Neuron (in vitro differentiated cells): ENCODE results near the gene HS3ST5.

ENCODE experiments used
- H2AFZ ChIP-seq: one replicate; pipeline ENCODE4 v1.6.1; 2013; ENCODE audit warnings: low read depth, mild to moderate bottlenecking, inconsistent platforms, low read length, moderate library complexity
- H3K27me3 ChIP-seq: one replicate; pipeline ENCODE4 v1.6.1; 2013; ENCODE audit warnings: low read length; ENCODE audit not compliant: insufficient read depth
- H3K36me3 ChIP-seq: one replicate; pipeline ENCODE4 v1.6.1; 2013; ENCODE audit warnings: low read length; ENCODE audit not compliant: insufficient read depth
- H3K4me1 ChIP-seq: one replicate; pipeline ENCODE4 v1.6.1; 2013; ENCODE audit warnings: low read length; ENCODE audit not compliant: insufficient read depth
- H3K4me3 ChIP-seq: 2 replicates; pipeline ENCODE4 v1.5.1; 2013; ENCODE audit warnings: mild to moderate bottlenecking, low read length, moderate library complexity
- H3K9me3 ChIP-seq: one replicate; pipeline ENCODE4 v1.6.1; 2013; ENCODE audit warnings: low read length

Gene HS3ST5

GRCh38 chr6:114195027-114195365 lies 147.8 kb downstream of the HS3ST5 start:
- Histone ChIP-seq H3K4me3 (no peak overlapping the region), H2AFZ (no peak overlapping the region), H3K36me3 (no peaks in the 10 kb centered on the region), H3K9me3 (no peaks in the 10 kb centered on the region), H3K4me1 (peaks cover 19% of the 10 kb centered on the region), H3K27me3 (no peaks in the 10 kb centered on the region)

DNA sequence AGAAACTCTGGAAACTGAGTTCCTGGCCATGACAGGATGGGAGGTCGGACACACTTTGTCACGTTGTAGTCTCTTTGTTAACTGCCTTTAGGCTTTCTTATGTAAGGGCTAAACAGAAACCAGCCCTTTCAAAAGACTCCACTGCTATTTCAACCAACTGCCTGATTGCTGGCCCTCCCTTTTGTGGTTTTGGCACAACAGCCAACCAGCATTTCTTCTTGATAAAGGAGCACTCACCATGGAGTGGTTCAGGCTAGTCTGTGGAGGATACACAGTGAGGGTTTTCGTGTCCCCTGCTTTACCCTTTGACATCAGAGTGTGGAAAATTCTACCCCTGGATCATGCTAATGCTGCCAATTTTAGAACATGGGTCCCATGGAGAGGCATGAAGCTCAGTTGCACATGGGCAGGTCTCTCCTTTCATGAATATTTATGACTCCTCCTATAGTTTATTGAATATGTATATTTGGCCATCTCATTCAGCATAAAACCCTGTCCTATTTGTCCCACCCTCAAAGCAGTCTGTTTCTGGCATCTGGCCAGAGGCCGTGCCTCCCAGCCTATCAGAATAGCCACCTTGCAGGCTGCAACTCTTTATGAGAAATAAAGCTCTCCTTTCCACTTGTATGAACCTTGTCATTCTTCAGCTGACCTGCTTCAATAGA lies 148.3 kb downstream of the HS3ST5 start:
- Histone ChIP-seq H3K4me3 (no peak overlapping the region), H2AFZ (no peak overlapping the region), H3K27me3 (no peaks in the 10 kb centered on the region), H3K4me1 (peaks cover 19% of the 10 kb centered on the region), H3K36me3 (no peaks in the 10 kb centered on the region), H3K9me3 (no peaks in the 10 kb centered on the region)

GRCh38 chr6:114187563-114187962 lies 155.3 kb downstream of the HS3ST5 start:
- Histone ChIP-seq H3K4me3 (no peak overlapping the region), H2AFZ (no peak overlapping the region), H3K4me1 (no peaks in the 10 kb centered on the region), H3K27me3 (no peaks in the 10 kb centered on the region), H3K9me3 (no peaks in the 10 kb centered on the region), H3K36me3 (no peaks in the 10 kb centered on the region)

DNA sequence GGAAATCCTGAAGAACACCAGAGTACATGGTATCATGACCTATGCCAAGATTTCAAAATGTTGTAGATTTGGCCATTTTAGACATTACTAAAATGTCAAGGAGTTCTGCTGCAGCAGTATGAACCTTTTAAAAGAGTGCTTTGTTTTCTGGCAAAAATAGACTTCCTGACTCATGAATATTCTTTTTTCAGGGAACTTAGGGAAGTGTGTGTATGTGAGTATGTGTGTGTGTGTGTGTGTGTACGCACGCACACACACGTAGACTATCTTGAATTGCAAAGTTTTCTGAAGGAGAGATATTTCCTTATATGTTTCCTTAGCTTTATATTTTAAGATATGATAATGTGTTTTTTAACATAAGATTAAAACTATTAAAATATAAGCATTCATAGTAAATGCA lies 161.2 kb downstream of the HS3ST5 start:
- no peak overlapping the region for H2AFZ ChIP-seq
- no peaks in the 10 kb centered on the region for H3K36me3 ChIP-seq
- H3K4me1 ChIP-seq, result no peaks in the 10 kb centered on the region
- no peaks in the 10 kb centered on the region for H3K9me3 ChIP-seq
- no peaks in the 10 kb centered on the region for H3K27me3 ChIP-seq
- no peak overlapping the region for H3K4me3 ChIP-seq

GRCh38 chr6:114179411-114179810 lies 163.4 kb downstream of the HS3ST5 start:
- H3K36me3 ChIP-seq, result no peaks in the 10 kb centered on the region
- H3K4me1 ChIP-seq, result no peaks in the 10 kb centered on the region
- no peaks in the 10 kb centered on the region for H3K9me3 ChIP-seq
- H3K4me3 ChIP-seq, result no peak overlapping the region
- no peaks in the 10 kb centered on the region for H3K27me3 ChIP-seq
- no peak overlapping the region for H2AFZ ChIP-seq

DNA sequence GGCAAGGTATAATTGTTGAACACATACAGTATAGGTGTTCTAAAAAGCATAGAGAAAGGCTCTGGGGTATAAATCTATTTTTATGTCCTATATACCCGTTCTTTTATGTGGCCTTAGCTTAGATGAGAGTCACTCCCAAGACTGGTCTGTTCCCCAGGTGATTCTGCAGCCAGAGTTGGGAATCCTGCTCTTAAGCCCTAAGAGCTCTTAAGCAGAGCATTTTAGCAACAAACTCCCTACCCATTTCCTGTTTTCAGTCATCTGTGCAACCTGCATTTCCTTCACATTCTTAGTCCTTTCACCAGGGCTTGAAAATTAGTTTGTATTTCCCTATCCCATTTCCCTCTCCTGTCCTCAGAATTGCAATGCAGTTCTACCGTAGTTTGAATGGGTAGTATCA lies 166.1 kb downstream of the HS3ST5 start:
- no peak overlapping the region for H2AFZ ChIP-seq
- no peaks in the 10 kb centered on the region for H3K27me3 ChIP-seq
- no peaks in the 10 kb centered on the region for H3K36me3 ChIP-seq
- H3K4me3 ChIP-seq, result no peak overlapping the region
- H3K9me3 ChIP-seq, result no peaks in the 10 kb centered on the region
- H3K4me1 ChIP-seq, result no peaks in the 10 kb centered on the region

GRCh38 chr6:114172576-114173260 lies 170.1 kb downstream of the HS3ST5 start:
- Histone ChIP-seq H3K9me3 (no peaks in the 10 kb centered on the region), H3K36me3 (no peaks in the 10 kb centered on the region), H3K4me1 (no peaks in the 10 kb centered on the region), H3K4me3 (no peak overlapping the region), H2AFZ (no peak overlapping the region), H3K27me3 (no peaks in the 10 kb centered on the region)

- H3K4me1 ChIP-seq, result no peaks in the 10 kb centered on the region
- H3K36me3 ChIP-seq, result no peaks in the 10 kb centered on the region
- no peaks in the 10 kb centered on the region for H3K27me3 ChIP-seq
- no peak overlapping the region for H3K4me3 ChIP-seq
- no peaks in the 10 kb centered on the region for H3K9me3 ChIP-seq
- H2AFZ ChIP-seq, result no peak overlapping the region
Measured at GRCh38 chr6:114171473-114171872, 171.3 kb downstream of the HS3ST5 start.

DNA sequence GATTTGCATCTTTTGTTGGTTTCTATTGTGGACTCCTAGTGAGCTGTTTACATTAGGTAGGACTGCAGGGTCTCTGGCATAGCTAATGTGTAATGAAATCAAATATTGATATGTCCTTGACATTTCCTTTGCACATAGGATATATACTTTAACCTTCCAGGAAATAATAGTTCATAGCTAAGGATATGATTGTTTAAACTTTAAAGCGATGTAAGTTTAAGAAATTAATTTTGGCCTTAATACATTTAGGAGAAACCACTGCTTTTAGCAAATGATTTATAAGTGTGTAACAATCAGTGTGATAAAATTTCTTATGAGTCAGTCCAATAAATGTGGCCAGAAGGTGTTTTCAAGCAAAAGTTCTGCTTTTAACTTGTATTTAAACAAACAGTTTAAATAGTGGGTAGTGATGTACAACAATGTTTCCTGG lies 171.8 kb downstream of the HS3ST5 start:
- no peaks in the 10 kb centered on the region for H3K4me1 ChIP-seq
- H3K36me3 ChIP-seq, result no peaks in the 10 kb centered on the region
- H2AFZ ChIP-seq, result no peak overlapping the region
- H3K4me3 ChIP-seq, result no peak overlapping the region
- H3K9me3 ChIP-seq, result no peaks in the 10 kb centered on the region
- no peaks in the 10 kb centered on the region for H3K27me3 ChIP-seq

DNA sequence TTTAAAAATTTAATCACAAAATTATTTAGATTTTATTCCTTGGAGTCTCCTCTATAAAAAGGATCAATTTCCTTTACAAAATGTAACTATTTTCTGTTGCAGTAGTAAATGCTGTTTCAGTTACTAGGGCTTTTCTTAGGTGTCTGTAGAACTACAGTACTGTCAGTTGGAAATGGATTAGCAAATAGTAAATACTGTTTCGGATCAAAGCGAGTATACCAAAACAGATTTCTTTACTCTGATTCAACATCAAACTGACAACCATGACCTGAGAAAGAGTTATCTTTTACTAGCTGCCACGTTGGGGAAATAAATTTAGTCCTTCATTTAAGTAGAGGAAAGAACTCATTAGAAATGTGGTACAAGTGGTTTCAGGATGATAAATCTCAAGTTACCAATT lies 172.5 kb downstream of the HS3ST5 start:
- H2AFZ ChIP-seq, result no peak overlapping the region
- H3K4me1 ChIP-seq, result no peaks in the 10 kb centered on the region
- no peaks in the 10 kb centered on the region for H3K36me3 ChIP-seq
- no peak overlapping the region for H3K4me3 ChIP-seq
- no peaks in the 10 kb centered on the region for H3K9me3 ChIP-seq
- no peaks in the 10 kb centered on the region for H3K27me3 ChIP-seq

DNA sequence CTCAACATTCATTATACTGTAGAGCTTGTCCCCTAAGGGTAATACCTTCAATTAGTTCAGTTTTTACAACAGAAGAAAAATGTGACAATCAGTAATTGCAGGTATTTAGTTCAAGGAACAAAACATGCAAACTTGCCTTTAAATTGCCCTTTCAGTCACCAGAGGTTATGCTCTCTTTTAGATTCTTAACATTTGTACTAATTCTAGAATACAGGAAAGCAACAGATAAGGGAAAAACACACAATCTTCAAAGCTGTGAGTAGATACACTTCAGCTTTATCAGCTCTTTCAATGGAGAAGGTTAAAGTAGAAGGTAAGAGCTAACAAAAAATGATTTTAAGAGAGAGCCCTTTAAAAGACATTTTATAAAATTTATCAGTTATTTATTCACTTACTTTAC lies 173.1 kb downstream of the HS3ST5 start:
- Histone ChIP-seq H3K36me3 (no peaks in the 10 kb centered on the region), H3K27me3 (no peaks in the 10 kb centered on the region), H3K4me1 (no peaks in the 10 kb centered on the region), H2AFZ (no peak overlapping the region), H3K4me3 (no peak overlapping the region), H3K9me3 (no peaks in the 10 kb centered on the region)

GRCh38 chr6:114167583-114168576 lies 174.9 kb downstream of the HS3ST5 start:
- Histone ChIP-seq H3K4me3 (no peak overlapping the region), H3K9me3 (no peaks in the 10 kb centered on the region), H3K36me3 (no peaks in the 10 kb centered on the region), H3K4me1 (no peaks in the 10 kb centered on the region), H2AFZ (no peak overlapping the region), H3K27me3 (no peaks in the 10 kb centered on the region)

DNA sequence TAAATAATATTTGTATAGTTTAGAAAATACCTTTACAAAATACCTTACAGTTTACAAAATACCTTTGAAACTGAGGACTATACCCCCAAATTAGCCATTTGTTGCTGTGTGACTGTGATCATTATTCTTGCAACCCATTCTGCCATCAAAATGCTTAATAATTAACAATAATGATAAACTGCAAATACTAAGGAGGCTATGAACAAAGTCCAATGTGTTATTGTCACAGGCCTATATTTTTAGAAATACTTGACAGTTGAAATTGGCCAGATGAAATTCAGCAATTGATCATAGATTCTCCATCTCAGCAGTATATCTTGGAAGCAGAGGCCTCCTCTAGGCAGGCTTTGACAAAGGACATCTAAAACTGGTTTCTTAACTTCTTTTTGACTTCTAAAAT lies 178.6 kb downstream of the HS3ST5 start:
- H3K4me3 ChIP-seq, result no peak overlapping the region
- H3K27me3 ChIP-seq, result no peaks in the 10 kb centered on the region
- H2AFZ ChIP-seq, result no peak overlapping the region
- no peaks in the 10 kb centered on the region for H3K4me1 ChIP-seq
- H3K36me3 ChIP-seq, result no peaks in the 10 kb centered on the region
- no peaks in the 10 kb centered on the region for H3K9me3 ChIP-seq
